CD4-positive, alpha-beta T cell treated with Interleukin-15 for 4 hours (primary cell): ENCODE results near the gene RPRD1A.
"Not testable (repeated sequence)": the region's sequence is repeated elsewhere in the genome, so short reads cannot be mapped to it uniquely, and the experiment has no call there.

Experiments
- DNase-seq: peaks from one replicate; pipeline ENCODE4 v3.0.0-alpha.2; 2020; ENCODE audit warnings: low spot score

Gene RPRD1A

GRCh38 chr18:36031407-36031806, 36.0 kb downstream of the RPRD1A start:
- no peak for DNase-seq

- no peak for DNase-seq
Observed at GRCh38 chr18:36028859-36029258, 38.5 kb downstream of the RPRD1A start.

GRCh38 chr18:36025025-36025424, 42.3 kb downstream of the RPRD1A start:
- DNase-seq: no peak

GRCh38 chr18:36024241-36024640, 43.1 kb downstream of the RPRD1A start:
- not testable (repeated sequence) for DNase-seq

- no peak for DNase-seq
Observed at GRCh38 chr18:36023336-36023735, 44.0 kb downstream of the RPRD1A start.

DNA sequence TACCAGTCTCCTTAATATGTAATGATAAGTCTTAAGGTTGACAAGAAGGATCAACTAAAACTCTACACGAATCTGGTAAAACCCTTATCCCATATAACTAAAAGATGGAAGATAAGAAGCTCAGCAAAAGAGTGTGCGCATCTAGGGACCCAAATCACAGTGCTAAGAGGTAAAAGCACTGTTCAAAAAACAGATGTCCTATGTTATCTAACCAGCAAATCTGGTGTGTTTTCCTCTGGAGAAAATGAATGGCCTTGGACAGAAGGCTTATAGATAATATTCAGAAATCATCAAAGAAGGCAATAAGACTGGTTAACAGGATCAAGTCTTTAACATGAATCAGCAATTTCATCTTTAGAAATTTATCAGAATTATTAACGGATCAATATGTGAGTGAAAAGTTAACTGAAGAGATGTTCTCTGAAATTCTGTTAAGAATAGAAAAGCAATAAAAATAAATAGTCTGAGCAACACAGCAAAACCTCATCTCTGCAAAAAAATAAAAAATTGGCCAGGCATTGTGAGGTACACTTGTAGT, 47.1 kb downstream of the RPRD1A start:
- no peak for DNase-seq

GRCh38 chr18:36017232-36017631, 50.1 kb downstream of the RPRD1A start:
- DNase-seq: no peak

DNA sequence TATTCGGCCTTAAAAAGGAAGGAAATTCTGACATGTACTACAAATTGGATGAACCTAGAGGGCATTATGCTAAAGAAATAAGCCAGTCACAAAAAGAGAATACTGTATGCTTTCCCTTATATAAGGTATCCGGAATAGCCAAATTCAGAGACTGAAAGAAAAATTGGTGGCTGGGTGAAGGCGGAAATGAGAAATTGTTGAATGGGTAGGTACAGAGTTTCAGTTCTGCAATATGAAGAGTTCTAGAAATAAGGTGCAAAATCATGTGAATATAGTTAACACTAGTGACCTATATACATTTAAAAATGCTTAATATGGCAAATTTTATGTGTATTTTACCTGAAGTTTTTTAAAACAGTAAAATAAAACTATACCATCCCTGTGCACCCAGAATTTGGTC, 51.7 kb downstream of the RPRD1A start:
- no peak for DNase-seq

DNA sequence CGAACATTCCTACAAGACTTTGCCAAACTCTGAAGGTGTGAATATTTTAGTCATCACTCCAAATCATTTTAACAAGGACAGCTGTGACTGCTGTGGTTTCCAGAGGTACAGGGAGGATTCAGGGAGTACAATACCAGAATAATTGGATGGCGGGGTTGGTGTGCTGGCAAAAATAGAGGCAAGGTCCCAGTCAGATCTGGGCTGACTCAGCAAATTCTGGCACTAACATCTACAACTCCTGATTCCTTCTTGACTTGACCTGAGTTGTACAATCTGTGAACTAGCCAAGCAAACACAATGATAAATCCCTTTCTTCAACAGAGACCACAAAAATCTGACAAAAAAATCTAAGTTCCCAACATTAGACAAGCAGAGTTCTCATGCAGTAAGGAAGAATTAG, 54.5 kb downstream of the RPRD1A start:
- no peak for DNase-seq

DNA sequence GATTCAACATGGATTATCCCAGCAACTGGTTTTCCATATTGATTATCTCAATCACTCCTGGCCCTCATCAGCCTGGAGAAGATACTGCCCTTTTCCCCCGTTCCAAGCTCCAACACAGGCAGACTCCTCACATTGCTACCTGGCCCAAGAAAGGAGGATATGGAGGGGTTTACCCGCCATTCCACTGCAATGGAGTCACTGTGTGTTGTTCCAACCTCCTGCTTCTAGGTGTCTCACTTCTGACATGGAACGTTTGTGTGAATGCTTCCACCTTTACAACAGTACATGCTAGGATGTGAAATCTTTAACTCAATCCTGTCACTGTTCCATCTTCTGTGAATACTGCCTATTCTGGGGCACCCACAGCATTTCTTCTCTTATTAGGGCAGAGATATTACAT, 58.1 kb downstream of the RPRD1A start:
- no peak for DNase-seq

GRCh38 chr18:36006997-36007396, 60.4 kb downstream of the RPRD1A start:
- no peak for DNase-seq

DNA sequence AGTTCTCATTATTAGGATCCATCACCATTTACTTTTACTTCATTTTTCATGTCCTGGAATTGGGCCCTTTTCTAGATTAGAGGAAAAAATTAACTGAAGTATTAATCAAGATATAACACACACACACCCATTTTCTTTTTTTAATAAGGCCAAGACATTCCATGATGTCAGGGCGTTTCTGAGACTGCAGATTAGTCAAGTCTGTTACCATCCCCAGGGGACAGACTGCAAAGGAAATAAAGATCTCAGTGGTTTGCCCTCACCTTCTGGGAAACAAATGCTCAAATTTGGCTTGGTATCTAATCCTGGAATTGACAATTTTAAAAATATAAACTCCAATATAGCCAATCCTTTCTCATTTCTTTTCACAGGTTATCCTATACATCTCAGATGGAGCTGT, 67.4 kb downstream of the RPRD1A start:
- DNase-seq: no peak

DNA sequence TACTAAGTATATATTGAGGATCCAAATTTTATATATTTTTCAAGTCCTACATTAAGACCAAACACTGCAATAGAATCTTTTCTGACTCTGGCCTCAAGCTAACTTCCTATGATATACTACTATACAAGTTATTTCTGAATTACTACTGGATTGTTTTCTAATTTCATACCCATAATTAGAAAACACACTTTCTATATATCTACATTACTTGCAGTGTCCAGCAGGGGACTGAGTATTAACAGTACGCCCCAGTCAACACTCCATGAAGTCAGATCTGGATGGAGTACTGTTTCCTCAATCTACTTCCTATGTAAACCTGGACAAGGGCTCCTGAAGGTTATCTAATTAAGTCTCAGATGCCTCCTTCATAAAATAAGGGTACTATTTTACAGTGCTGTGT, 68.4 kb downstream of the RPRD1A start:
- no peak for DNase-seq

DNA sequence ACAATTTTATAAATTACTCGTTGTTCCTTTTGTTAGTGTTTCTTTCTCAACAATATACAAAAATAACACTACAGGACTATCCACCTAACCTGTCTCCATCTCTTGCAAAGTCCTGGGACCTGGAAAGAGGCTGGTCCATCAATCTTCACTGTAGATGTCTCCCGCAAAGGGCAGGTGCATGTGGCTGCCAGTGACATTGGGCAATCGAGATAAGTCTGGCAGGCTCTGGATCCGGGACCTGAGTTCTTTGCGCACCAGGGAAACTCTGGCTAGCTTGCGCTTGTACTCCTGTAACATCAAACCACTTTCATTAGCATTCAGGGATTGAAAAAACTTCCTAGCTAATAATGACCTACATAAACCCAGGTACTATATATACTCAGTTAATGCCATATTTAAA, 74.3 kb downstream of the RPRD1A start:
- no peak for DNase-seq

DNA sequence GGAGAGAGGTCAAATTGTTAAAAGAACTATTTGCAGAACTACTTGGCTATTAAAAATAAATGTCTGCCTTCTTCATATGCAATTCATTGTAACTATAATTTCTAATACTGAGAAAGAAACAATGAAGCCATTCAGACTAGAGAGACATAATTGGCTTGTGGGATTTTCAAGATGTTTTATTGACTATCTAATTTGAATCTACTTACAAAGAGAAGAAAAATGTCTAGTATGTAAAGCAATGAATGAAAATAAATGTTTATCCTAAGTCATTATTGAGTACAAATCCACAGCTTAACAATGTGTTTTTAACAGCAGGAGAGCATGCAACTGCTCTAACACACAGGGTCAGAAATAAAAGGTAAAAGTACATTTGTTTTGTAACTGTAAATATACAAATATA, 75.7 kb downstream of the RPRD1A start:
- no peak for DNase-seq

DNA sequence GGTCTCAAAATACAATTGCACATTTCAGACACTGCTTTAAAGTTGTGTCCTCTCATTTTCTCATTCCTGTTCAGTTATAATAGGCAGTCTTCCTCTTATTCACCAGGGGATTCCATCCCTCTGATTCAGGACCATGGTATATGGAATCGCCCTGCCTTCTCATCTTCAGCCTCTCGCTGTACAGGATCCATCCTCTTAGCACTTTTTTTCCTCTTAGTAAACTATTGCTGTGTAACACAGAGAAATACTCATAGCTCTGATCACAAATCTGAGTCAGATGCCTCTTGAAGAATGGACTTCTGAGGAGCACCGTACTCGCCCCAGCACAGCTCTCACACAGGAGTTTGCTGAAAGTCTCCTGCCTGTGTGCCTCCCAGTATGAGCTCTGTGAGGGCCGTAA, 83.5 kb downstream of the RPRD1A start:
- DNase-seq: no peak

GRCh38 chr18:35983147-35983546, 84.2 kb downstream of the RPRD1A start:
- no peak for DNase-seq

GRCh38 chr18:35982409-35983114, 84.8 kb downstream of the RPRD1A start:
- no peak for DNase-seq

GRCh38 chr18:35979112-35979511, 88.2 kb downstream of the RPRD1A start:
- DNase-seq: no peak

DNA sequence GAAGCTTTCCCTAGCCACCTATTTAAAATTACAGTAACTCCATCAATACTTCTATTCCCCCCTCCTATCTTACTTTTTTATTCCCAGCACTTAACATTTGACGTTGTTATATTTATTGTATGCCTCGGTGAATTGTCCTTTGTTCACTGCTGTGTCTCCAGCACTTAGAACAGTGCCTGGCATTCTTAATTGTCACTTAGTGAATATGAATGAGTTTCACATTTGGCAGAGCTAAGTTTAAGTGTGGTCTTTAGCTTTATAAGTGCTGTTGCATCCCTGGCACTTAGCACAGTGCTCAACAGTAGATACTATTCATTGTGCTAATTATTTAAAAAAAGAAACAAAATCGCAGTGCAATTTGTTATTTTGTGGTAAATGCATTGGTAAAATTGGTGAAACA, 93.2 kb downstream of the RPRD1A start:
- DNase-seq: no peak

GRCh38 chr18:35973650-35974049, 93.7 kb downstream of the RPRD1A start:
- DNase-seq: no peak

GRCh38 chr18:35972197-35973000, 95.0 kb downstream of the RPRD1A start, which contains the start of gene RMP24:
Gene RMP24, plus strand, starts transcription at chr18:35972679.
- DNase-seq: peak; percentile 94

DNA sequence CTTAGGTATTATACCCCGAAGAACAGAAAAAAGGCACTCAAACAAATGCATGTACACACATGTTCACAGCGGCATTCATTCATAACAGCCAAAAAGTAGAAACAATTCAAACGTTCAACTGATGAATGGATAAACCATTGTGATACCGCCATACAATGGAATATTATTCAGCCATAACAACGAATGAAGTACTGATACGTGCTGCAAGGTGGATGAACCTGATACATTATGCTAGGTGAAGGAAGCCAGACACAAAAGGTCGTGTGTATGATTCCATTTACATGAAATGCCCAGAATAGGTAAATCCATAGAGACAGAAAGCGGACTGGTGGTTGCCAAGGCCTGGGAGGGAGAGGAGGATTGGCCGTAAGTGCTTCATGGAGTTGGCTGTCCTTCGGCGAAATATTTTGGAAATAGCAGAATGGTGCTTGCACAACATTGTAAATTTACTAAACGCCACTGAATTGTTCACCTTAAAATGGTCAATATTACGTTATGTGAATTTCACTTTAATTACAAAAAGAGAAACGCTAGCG, 95.6 kb downstream of the RPRD1A start:
- DNase-seq: peak; percentile 1
